HG03460 (cell line): ENCODE data around the gene ZHX3.

ENCODE experiments used
- ATAC-seq: cut with Tn5 transposase; IDR thresholded peaks from one replicate; pipeline ENCODE4 v1.9.1; 2021; ENCODE audit not compliant: unreplicated experiment

The ZHX3 gene

GRCh38 chr20:41317546-41318270 lies at the start of gene ZHX3:
TSS of gene ZHX3 (minus strand) at chr20:41317731. CDS start at chr20:41204916, 112,815 bp downstream.
- peak; percentile 94 for ATAC-seq

- ATAC-seq, result no peak
Measured at GRCh38 chr20:41367393-41367695, 49.8 kb upstream of the ZHX3 start.

GRCh38 chr20:41366546-41367392 lies 49.2 kb upstream of the ZHX3 start, which contains the start of gene EMILIN3:
TSS of gene EMILIN3 (minus strand) at chr20:41366818. CDS start at chr20:41366634, 184 bp downstream.
- no peak for ATAC-seq

- no peak for ATAC-seq
Measured at GRCh38 chr20:41365777-41366545, 48.4 kb upstream of the ZHX3 start.

- ATAC-seq, result no peak
Measured at GRCh38 chr20:41364967-41365765, 47.6 kb upstream of the ZHX3 start.

GRCh38 chr20:41364236-41364855 lies 46.8 kb upstream of the ZHX3 start:
- no peak for ATAC-seq

- no peak for ATAC-seq
Measured at GRCh38 chr20:41363601-41364000, 46.1 kb upstream of the ZHX3 start.

GRCh38 chr20:41362748-41363140 lies 45.2 kb upstream of the ZHX3 start:
- ATAC-seq, result no peak

- ATAC-seq, result no peak
Measured at GRCh38 chr20:41361757-41362747, 44.5 kb upstream of the ZHX3 start.

- ATAC-seq, result no peak
Measured at GRCh38 chr20:41360831-41361756, 43.6 kb upstream of the ZHX3 start.

GRCh38 chr20:41359541-41360011 lies 42.0 kb upstream of the ZHX3 start:
- ATAC-seq, result no peak

- no peak for ATAC-seq
Measured at GRCh38 chr20:41358717-41359116, 41.2 kb upstream of the ZHX3 start.

- ATAC-seq, result no peak
Measured at GRCh38 chr20:41358230-41358629, 40.7 kb upstream of the ZHX3 start.

- ATAC-seq, result no peak
Measured at GRCh38 chr20:41357424-41358163, 40.1 kb upstream of the ZHX3 start.

- ATAC-seq, result no peak
Measured at GRCh38 chr20:41356951-41357350, 39.4 kb upstream of the ZHX3 start.

- no peak for ATAC-seq
Measured at GRCh38 chr20:41355598-41356203, 38.2 kb upstream of the ZHX3 start.

- ATAC-seq, result no peak
Measured at GRCh38 chr20:41355192-41355591, 37.7 kb upstream of the ZHX3 start.
